LNCAP (cell line): ENCODE results near the gene COL18A1.

Experiments used
- TF ChIP-seq, protein P1 (sequence below): fragments of 450-650 bp; IDR thresholded peaks from 2 replicates; pipeline ENCODE4 v1.5.1; 2017; ENCODE audit warnings: mild to moderate bottlenecking

The COL18A1 gene

DNA sequence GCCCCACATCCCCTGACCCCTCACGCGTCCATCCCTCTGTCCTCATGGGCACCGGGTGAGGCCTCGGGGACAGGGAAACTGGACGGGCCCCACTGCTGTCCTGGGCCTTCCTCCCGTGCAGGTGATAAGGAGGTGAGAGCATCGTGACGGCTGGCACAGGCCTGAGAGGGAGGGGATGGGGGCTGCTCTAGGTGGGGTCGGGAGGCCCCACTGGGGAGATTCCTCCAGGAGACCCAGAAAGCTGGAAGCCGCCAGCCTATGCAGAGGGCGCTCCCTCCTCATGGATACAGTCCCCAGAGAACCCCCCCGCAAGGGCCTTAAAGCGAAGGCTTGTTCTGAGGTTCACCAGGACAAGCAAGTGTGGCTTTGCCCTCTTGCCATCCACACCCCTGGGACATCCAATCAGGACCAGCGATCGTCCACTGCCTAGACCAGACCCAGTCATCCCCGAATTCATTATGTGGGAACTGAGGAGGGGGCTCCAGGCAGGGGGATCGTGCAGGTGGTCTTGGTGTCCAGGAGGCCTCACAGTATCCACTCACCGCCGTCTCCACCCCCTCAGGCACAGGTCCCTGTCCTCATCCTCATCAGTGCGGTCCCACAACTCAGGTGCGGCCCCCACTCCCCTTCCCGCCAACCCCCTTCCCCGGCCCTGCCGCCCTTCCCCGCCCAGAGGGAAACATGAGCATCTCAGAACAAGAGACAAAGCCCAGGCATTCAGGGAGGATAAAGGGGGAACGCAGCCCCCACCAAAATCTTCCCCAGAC is 45.3 kb upstream of the COL18A1 start:
- TF ChIP-seq, protein P1, sequence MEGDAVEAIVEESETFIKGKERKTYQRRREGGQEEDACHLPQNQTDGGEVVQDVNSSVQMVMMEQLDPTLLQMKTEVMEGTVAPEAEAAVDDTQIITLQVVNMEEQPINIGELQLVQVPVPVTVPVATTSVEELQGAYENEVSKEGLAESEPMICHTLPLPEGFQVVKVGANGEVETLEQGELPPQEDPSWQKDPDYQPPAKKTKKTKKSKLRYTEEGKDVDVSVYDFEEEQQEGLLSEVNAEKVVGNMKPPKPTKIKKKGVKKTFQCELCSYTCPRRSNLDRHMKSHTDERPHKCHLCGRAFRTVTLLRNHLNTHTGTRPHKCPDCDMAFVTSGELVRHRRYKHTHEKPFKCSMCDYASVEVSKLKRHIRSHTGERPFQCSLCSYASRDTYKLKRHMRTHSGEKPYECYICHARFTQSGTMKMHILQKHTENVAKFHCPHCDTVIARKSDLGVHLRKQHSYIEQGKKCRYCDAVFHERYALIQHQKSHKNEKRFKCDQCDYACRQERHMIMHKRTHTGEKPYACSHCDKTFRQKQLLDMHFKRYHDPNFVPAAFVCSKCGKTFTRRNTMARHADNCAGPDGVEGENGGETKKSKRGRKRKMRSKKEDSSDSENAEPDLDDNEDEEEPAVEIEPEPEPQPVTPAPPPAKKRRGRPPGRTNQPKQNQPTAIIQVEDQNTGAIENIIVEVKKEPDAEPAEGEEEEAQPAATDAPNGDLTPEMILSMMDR, result no peak

DNA sequence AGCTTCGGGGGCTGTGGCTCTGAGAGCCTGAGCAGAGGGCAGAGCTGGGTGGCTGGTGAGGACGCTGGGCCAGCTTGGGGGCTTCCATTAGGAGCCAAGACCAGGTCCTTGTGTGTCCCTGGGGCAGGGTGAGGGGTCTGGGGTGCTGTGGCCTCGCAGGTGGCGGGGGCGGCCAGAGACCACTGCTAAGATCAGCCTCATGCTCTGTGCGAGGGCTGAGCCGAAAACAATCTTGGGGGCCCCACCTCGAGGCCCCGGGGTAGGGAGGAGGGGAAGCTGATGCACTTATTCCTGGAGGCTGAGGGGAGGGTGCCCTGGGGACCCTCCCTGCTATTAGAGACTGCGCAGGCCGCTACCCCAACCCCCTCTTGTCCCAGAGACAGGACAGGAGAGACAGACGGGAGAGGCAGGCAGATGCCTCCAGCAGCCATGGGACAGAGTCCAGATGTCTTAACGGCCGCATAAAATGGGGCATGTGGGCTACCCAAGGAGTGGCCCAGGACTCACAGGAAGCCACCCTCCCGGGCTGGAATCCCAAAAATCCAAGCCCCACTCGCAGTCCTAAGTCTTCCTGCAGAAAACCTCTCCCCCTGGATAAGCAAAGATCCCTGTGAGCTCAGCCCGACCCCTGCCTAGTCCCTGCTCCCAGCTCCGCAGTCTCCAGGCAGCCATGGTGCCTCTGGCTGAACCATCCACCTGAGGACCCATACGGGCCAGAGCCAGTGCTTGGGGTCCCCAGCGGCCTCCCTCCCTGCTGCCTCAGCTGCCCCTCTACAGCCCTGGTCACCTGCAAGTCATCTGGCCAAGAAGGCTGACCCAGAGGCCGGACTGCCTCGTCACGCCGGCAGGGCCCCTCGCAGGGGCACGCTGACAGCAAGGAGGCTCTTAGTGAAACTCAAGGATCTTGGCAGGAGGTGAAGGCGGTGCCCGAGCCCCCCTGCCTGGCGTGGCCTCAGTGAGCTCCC is 43.6 kb upstream of the COL18A1 start:
- TF ChIP-seq, protein P1, result no peak

DNA sequence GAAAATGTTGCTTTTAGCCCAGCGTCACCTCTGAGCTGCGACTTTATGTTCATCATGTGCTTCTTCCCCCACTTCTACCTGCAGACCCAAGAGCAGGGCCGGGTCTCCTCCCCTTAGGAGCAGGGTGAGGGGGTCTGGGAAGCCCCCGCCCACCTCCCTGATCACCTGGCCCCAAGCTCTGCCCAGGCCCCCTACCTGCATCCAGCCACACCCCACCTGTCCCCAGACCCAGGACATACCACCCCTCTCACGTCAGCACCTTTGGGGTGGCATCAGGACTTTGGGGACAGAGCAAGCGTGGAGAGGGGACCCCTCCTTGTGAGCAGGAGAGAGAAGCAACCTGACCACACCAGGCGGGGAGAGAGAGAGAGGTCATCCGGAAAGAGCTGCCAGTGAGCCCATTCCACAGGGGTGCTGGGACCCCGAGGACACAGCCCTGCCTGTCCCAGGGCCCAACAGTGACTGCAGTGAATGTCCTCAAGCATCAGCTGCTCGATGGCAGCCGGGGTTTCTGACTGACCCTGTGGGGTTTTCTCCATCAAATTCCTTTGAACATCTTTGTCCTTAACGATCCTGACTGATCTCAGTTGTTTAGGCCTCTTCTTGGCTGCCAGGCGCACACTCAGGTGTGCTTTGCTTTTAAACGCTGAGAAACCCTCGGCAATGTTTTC is 42.8 kb upstream of the COL18A1 start:
- TF ChIP-seq, protein P1, result no peak

DNA sequence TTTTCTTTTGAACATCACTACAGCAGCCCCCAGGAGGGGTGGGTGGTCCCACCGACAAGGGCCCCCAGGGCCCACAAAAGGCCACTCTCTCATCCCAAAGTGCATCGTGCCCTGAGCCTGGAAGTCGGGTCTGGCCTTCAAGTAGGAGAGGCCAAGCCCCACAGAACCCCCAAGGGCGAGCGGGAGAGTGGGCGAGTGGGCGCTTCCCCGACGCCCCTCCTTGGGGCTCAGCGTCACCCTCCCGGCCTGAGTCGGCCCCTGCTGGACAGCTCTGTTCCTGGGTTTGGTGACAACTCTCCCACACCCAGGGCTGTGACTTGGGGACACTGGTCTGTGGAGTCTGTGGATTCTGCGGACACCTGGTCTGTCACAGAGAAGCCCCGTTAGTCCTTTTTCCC is 42.2 kb upstream of the COL18A1 start:
- TF ChIP-seq, protein P1, result no peak

DNA sequence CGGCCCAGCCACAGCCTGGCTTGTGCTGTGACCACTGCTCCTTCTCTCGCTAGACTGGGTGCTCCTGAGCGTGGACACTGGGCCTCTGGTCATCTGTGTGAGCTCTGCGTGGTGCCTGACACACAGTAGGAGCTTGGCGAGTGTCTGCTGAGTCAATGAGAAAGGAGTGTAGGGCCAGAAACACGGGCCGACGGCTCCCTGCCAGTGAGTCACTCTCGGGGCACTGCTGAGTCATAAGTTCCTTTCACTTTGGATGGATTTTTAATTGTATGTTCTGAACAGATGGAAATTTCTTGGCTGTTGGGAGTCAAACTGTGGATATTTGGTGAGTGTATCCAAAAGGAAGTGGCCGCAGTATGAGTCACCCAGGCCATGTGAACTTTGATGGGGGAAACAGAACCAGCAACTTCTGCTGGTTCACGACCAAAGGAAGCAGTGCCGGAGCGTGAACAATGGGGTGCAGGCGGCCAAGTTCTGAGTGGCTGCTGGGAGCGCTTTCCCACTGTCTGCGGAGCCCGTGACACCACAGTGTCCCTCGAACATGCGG is 41.0 kb upstream of the COL18A1 start:
- TF ChIP-seq, protein P1, result no peak

DNA sequence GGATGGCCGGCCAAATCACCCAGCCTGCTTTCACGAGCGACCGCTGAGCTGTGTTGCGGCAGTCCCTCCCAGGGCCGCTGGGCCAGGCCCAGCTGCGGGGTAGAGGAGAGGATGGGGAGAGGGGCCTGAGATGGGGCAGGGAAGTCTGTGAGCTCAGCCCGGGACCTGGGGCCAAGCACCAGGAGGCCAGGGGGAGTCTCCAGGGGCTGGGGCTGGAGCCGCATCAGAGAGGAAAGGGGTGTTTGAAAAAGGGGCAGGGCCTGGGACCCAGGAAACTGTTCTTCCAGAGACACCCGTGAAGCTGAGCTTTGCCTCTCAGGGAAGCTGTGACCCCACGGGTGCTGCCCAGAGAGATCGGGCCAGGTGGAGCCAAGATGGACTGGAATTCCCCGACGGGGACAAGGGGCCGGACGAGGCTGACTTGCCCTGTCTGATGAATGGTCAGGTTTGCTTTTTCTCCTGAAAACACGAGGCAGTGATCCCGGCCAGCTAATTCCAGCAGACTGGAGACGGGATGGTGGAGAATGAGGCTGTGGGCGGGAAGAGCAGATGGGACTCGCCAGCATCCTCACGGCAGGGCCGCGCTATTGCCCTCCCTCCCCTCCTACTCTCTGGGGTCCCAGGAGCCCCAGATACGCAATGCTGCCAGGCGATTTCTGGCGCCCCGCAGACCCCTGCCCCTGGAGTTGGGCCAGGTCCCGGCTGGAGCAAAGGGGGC is 40.3 kb upstream of the COL18A1 start:
- TF ChIP-seq, protein P1, result no peak
